Endodermal cell (in vitro differentiated cells): ENCODE results near the gene KIAA1614. TPM values are rescaled to one million over a fixed set of nuclear protein-coding genes. Genes with fewer than 3 reads are reported as not detected.

Experiments
- DNase-seq: peaks from one replicate; pipeline ENCODE4 v3.0.0-alpha.2; 2017
- H3K27ac ChIP-seq: 2 replicates; pipeline ENCODE4 v1.5.1; 2013; ENCODE audit warnings: mild to moderate bottlenecking, low read depth, low read length, moderate library complexity
- H3K27me3 ChIP-seq: 2 replicates; pipeline ENCODE4 v1.6.1; 2013; ENCODE audit warnings: mild to moderate bottlenecking, low read length, moderate library complexity; ENCODE audit not compliant: insufficient read depth, control insufficient read depth, poor library complexity, severe bottlenecking
- H3K36me3 ChIP-seq: 2 replicates; pipeline ENCODE4 v1.7.0; 2013; ENCODE audit warnings: mild to moderate bottlenecking, low read length, moderate library complexity; ENCODE audit not compliant: control insufficient read depth, insufficient read depth
- H3K4me1 ChIP-seq: one replicate; pipeline ENCODE4 v1.7.0; 2013; ENCODE audit warnings: low read length; ENCODE audit not compliant: control insufficient read depth, insufficient read depth
- H3K4me3 ChIP-seq: 2 replicates; pipeline ENCODE4 v1.5.1; 2013; ENCODE audit warnings: mild to moderate bottlenecking, low read length, moderate library complexity
- H3K9ac ChIP-seq: 2 replicates; pipeline ENCODE4 v1.6.1; 2013; ENCODE audit warnings: mild to moderate bottlenecking, low read length, moderate library complexity; ENCODE audit not compliant: poor library complexity, severe bottlenecking; ENCODE audit errors: extremely low read depth
- H3K9me3 ChIP-seq: 2 replicates; pipeline ENCODE4 v1.6.1; 2013; ENCODE audit warnings: mild to moderate bottlenecking, low read length, moderate library complexity; ENCODE audit not compliant: control insufficient read depth
- H3K27ac Mint-ChIP-seq: 2 replicates; pipeline ENCODE4 v1.8.0; 2020; ENCODE audit warnings: mixed read lengths
- H3K27me3 Mint-ChIP-seq: 2 replicates; pipeline ENCODE4 v1.8.0; 2021; ENCODE audit warnings: mild to moderate bottlenecking, mixed read lengths; ENCODE audit not compliant: insufficient read depth
- H3K36me3 Mint-ChIP-seq: 2 replicates; pipeline ENCODE4 v1.8.0; 2020; ENCODE audit warnings: low read depth, mixed read lengths
- H3K4me1 Mint-ChIP-seq: 2 replicates; pipeline ENCODE4 v1.8.0; 2020; ENCODE audit warnings: mixed read lengths
- H3K4me3 Mint-ChIP-seq: 2 replicates; pipeline ENCODE4 v1.8.0; 2020; ENCODE audit warnings: mild to moderate bottlenecking, moderate library complexity, mixed read lengths
- H3K9me3 Mint-ChIP-seq: 2 replicates; pipeline ENCODE4 v1.8.0; 2020; ENCODE audit warnings: mild to moderate bottlenecking, mixed read lengths
- WGBS, 2 experiments: methylation state at CpG; one replicate each; pipeline versions ENCODE4 v1.1.5 to v1.1.7; 2013; ENCODE audit warnings: missing lambda C conversion rate in 2 of 2, mixed read lengths in 1 of 2; ENCODE audit not compliant: insufficient coverage in 1 of 2, insufficient read length in 1 of 2; 5-methylcytosine and 5-hydroxymethylcytosine counted together
- total RNA-seq, 2 donors: library from RNA; stranded (reverse); fragmentation: NEBNext Ultra II Directional in 1 of 2; extraction: Animal tissue kit (Norgen Biotek cat#: 25700) in 1 of 2; gene quantifications; 2 replicates in 1 of 2; 3 replicates in 1 of 2; pipeline ENCODE4 v1.2.1, GENCODE V29; 2021
- TF ChIP-seq, protein P1 (sequence below): fragments of 200-600 bp; sonication (generic); conservative IDR thresholded peaks from 2 replicates; pipeline ENCODE4 v1.5.0; 2021; ENCODE audit warnings: antibody characterized with exemption, mild to moderate bottlenecking

KIAA1614 gene
- total RNA-seq, 2 donors from 2014 or later, result 3.3 to 5.8 TPM

DNA sequence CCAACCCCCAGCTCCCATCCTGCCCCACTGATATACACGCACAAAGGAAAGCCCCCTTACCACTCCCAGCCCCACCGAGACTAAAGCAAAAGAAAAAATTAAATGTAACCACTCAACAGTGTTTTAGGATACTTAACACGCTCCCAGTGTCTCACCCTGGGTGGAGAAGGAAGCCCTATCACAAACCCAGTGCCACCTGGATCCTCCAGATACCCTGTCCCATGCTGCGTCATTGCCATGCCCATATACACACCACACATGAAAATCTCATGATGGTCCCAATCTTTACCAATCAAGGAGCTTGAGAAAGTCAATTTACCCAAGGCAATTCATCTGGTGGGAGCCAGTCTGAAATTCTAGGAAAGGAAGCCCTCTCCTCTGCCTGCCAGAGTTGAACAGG, 11.2 kb downstream of the KIAA1614 start:
- Mint-ChIP-seq H3K27me3 (no peaks in the 10 kb centered on the region), H3K36me3 (no peaks in the 10 kb centered on the region), H3K4me1 (peaks cover 69% of the 10 kb centered on the region), H3K27ac (peak overlapping the region; percentile 98), H3K4me3 (peak overlapping the region; percentile 42), H3K9me3 (no peaks in the 10 kb centered on the region)
- no peak for DNase-seq
- H3K9ac ChIP-seq, result peak overlapping the region; percentile 50
- H3K36me3 ChIP-seq, result no peaks in the 10 kb centered on the region
- H3K4me3 ChIP-seq, result no peak overlapping the region
- TF ChIP-seq, protein P1, sequence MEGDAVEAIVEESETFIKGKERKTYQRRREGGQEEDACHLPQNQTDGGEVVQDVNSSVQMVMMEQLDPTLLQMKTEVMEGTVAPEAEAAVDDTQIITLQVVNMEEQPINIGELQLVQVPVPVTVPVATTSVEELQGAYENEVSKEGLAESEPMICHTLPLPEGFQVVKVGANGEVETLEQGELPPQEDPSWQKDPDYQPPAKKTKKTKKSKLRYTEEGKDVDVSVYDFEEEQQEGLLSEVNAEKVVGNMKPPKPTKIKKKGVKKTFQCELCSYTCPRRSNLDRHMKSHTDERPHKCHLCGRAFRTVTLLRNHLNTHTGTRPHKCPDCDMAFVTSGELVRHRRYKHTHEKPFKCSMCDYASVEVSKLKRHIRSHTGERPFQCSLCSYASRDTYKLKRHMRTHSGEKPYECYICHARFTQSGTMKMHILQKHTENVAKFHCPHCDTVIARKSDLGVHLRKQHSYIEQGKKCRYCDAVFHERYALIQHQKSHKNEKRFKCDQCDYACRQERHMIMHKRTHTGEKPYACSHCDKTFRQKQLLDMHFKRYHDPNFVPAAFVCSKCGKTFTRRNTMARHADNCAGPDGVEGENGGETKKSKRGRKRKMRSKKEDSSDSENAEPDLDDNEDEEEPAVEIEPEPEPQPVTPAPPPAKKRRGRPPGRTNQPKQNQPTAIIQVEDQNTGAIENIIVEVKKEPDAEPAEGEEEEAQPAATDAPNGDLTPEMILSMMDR, result no peak
- no peaks in the 10 kb centered on the region for H3K27me3 ChIP-seq
- peak overlapping the region; percentile 63 for H3K27ac ChIP-seq
- peaks cover 45% of the 10 kb centered on the region for H3K4me1 ChIP-seq
- no peaks in the 10 kb centered on the region for H3K9me3 ChIP-seq
- 56 to 86% methylated on average over 3 to 4 of the region's 4 CpGs for WGBS, 2 experiments

DNA sequence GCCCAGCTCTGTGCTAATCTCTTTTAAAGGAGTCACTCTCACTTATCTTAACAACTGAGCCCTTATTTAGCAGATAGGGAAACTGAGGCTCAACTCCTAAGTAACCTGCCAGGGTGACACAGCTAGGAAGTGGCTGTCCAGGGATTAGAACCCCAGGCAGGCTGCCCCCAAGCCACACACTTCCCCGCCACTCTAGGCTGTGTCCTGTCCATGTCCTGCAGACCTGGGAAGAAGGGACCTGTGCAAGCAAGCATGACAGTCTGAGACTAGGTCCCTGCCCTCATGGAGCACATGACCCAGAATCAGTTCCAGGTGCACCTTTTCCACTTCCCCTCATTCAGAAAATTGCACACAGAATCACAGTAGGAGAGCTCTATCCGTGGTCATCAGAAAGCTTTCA, 12.2 kb downstream of the KIAA1614 start:
- H3K4me3 Mint-ChIP-seq, result no peak overlapping the region
- no peak overlapping the region for H3K27ac Mint-ChIP-seq
- H3K27ac ChIP-seq, result peak overlapping the region; percentile 92
- no peaks in the 10 kb centered on the region for H3K9me3 Mint-ChIP-seq
- WGBS, 2 experiments, result 93 to 96% methylated on average over 2 of the region's 2 CpGs
- no peaks in the 10 kb centered on the region for H3K27me3 ChIP-seq
- TF ChIP-seq, protein P1, result no peak
- no peaks in the 10 kb centered on the region for H3K9me3 ChIP-seq
- DNase-seq, result no peak
- no peak overlapping the region for H3K9ac ChIP-seq
- peaks cover 45% of the 10 kb centered on the region for H3K4me1 ChIP-seq
- H3K36me3 ChIP-seq, result no peaks in the 10 kb centered on the region
- no peaks in the 10 kb centered on the region for H3K36me3 Mint-ChIP-seq
- peaks cover 69% of the 10 kb centered on the region for H3K4me1 Mint-ChIP-seq
- no peaks in the 10 kb centered on the region for H3K27me3 Mint-ChIP-seq
- H3K4me3 ChIP-seq, result no peak overlapping the region

DNA sequence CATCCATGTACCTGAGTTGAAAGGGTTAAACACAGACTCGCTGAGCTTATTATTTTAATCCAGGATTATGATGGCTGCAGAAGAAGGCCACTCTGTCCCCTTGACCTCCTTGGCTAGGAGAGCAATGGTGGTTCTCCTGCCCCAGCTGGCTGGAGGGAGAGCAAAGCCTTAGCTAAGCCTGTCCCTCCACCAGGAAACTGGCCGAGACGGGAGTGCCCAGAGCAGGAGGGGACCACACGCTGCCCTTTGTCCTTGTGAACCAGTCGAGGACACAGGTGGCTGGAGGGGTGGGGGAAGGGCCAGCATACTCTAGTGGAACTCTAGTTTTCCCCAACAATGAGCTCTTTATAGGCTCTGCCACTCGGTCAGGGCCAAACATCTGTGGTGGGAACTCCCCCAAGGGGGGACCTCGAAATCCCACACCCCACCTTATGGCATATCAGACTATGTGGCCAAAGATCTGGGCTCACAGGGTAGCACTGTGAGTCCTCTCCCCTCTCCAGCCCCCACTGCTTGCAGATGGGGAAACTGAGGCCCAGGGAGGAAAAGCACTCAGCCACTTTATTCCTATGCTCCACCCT, 12.9 kb downstream of the KIAA1614 start:
- Histone ChIP-seq H3K27me3 (no peaks in the 10 kb centered on the region), H3K36me3 (no peaks in the 10 kb centered on the region), H3K27ac (peak overlapping the region; percentile 92), H3K4me3 (no peak overlapping the region), H3K4me1 (peaks cover 45% of the 10 kb centered on the region), H3K9ac (no peak overlapping the region), H3K9me3 (no peaks in the 10 kb centered on the region)
- Mint-ChIP-seq H3K27me3 (no peaks in the 10 kb centered on the region), H3K4me3 (no peak overlapping the region), H3K4me1 (peaks cover 66% of the 10 kb centered on the region), H3K36me3 (no peaks in the 10 kb centered on the region), H3K27ac (peak overlapping the region; percentile 33), H3K9me3 (no peaks in the 10 kb centered on the region)
- 60 to 73% methylated on average over 4 to 7 of the region's 7 CpGs for WGBS, 2 experiments
- DNase-seq, result no peak
- TF ChIP-seq, protein P1, result no peak
